Vagina (tissue), 2 donors: ENCODE results near the gene GLS2. TPM values are rescaled to one million over a fixed set of nuclear protein-coding genes. Genes with fewer than 3 reads are reported as not detected.

Experiments
- DNase-seq, 2 donors: peaks; one replicate each; pipeline ENCODE4 v3.0.0-alpha.2; 2017; ENCODE audit errors: extremely low spot score in 2 of 2
- H3K27ac ChIP-seq: fragments of 200-600 bp; sonication (generic); one replicate; pipeline ENCODE4 v1.5.1; 2019
- H3K27me3 ChIP-seq: fragments of 200-600 bp; sonication (generic); one replicate; pipeline ENCODE4 v1.5.1; 2019
- H3K36me3 ChIP-seq, 2 donors: fragments of 200-600 bp; sonication (generic); one replicate each; pipeline ENCODE4 v1.5.1; 2017 to 2019
- H3K4me1 ChIP-seq: fragments of 200-600 bp; sonication (generic); one replicate; pipeline ENCODE4 v1.5.1; 2019
- H3K4me3 ChIP-seq, 2 donors: fragments of 200-600 bp; sonication (generic); 1 replicate in 1 of 2; 2 replicates in 1 of 2; pipeline ENCODE4 v1.5.1; 2016 to 2019
- H3K9me3 ChIP-seq: fragments of 200-600 bp; sonication (generic); one replicate; pipeline ENCODE4 v1.5.1; 2019
- POLR2A ChIP-seq, 2 donors: fragments of 450-650 bp; IDR thresholded peaks; one replicate each; pipeline ENCODE4 v1.6.1; 2017; ENCODE audit warnings: antibody characterized with exemption in 2 of 2, mild to moderate bottlenecking in 2 of 2, moderate library complexity in 2 of 2
- POLR2AphosphoS5 ChIP-seq, 2 donors: sonication (generic); formaldehyde crosslinking; IDR thresholded peaks; one replicate each; pipeline ENCODE4 v1.9.0; 2017; ENCODE audit warnings: antibody characterized with exemption in 2 of 2, mild to moderate bottlenecking in 2 of 2, low read depth in 1 of 2; ENCODE audit not compliant: insufficient read depth in 1 of 2
- intact Hi-C: fragments of 100-400 bp; cut with DNase I; formaldehyde crosslinking; loops from one replicate; pipeline ENCODE4 v1.15.1; 2023
- total RNA-seq: library from RNA; depleted of rRNA; stranded (reverse); fragments of >200 nt; gene quantifications from one replicate; pipeline ENCODE4 v1.2.3, GENCODE V29; 2016
- TF ChIP-seq, protein P1 (sequence below), 3 experiments: fragments of 450-650 bp in 2 of 3; fragments of 200-600 bp in 1 of 3; sonication (generic) in 1 of 3; IDR thresholded peaks; one replicate each; pipeline ENCODE4 v1.5.1; 2017 to 2019; ENCODE audit warnings: antibody characterized with exemption in 3 of 3, mild to moderate bottlenecking in 2 of 3, moderate library complexity in 2 of 3

The GLS2 gene
- total RNA-seq, 1 donor from 2014 or later: 5.2 TPM

DNA sequence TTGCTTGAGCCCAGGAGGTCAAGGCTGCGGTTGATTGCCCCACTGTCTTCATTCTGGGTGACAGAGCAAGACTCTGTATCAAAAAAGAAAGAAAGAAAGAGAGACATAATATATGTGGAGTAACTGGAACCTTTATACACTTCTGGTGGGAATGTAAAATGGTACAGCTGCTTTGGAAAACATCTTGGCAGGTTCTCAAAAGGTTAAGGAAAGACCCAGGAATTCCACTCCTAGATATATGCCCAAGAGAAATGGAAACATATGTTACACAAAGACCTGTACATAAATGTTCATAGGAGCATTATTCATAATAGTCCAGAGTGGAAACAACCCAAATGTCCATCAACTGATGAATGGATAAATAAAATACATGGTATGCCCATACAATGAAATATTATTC, 40.9 kb upstream of the GLS2 start:
- Histone ChIP-seq H3K4me3 (no peak overlapping the region), H3K36me3 (no peaks in the 10 kb centered on the region), H3K9me3 (no peaks in the 10 kb centered on the region), H3K4me1 (peaks cover 67% of the 10 kb centered on the region), H3K27me3 (no peaks in the 10 kb centered on the region), H3K27ac (no peak overlapping the region)
- intact Hi-C loops: no loop called here
- no peak for DNase-seq
- TF ChIP-seq, protein P1, sequence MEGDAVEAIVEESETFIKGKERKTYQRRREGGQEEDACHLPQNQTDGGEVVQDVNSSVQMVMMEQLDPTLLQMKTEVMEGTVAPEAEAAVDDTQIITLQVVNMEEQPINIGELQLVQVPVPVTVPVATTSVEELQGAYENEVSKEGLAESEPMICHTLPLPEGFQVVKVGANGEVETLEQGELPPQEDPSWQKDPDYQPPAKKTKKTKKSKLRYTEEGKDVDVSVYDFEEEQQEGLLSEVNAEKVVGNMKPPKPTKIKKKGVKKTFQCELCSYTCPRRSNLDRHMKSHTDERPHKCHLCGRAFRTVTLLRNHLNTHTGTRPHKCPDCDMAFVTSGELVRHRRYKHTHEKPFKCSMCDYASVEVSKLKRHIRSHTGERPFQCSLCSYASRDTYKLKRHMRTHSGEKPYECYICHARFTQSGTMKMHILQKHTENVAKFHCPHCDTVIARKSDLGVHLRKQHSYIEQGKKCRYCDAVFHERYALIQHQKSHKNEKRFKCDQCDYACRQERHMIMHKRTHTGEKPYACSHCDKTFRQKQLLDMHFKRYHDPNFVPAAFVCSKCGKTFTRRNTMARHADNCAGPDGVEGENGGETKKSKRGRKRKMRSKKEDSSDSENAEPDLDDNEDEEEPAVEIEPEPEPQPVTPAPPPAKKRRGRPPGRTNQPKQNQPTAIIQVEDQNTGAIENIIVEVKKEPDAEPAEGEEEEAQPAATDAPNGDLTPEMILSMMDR (IDR thresholded peaks at IDR 0.05): no peak
- TF ChIP-seq POLR2AphosphoS5 (IDR thresholded peaks at IDR 0.05; ENCODE audit: insufficient read depth in 1 of 2, low read depth in 1 of 2) (no peak), POLR2A (IDR thresholded peaks at IDR 0.05) (no peak)

DNA sequence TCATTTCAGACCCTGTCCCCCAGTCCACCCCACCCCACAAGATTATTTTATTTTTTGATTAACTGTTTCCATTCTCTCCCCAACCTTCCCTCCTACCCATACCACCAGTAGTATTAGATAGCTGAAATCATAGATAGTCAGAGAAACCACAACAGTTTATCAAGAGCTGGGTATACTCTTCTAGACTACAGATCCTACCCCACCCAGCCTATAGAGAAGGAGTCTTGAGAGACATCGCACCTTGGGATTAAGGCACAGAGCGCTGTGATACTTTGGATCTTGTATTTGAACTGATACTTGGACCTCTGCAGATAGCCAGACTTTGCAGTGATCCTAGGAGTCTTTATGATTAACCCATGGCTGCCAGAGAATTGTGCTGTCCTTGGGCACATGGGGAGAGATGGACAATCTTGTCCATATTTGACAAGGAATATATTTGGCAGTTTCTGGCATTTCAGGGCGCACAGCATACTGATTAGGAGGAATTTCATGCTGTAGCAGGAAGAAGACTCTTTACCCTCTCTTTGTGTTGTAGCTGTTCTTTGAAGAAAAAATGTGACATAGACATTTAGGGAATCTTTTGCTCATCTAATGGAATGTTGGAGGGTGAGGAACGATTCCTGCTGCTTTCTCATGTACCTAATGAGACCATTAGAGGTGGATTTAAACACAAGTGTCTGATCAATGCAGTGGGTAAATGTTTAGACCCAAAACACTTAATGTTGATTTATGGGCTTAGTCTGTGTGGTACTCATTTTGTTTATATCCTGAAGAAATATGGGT, 34.6 kb upstream of the GLS2 start:
- TF ChIP-seq, protein P1 (IDR thresholded peaks at IDR 0.05): no peak
- no peak for TF ChIP-seq POLR2AphosphoS5 (IDR thresholded peaks at IDR 0.05; ENCODE audit: insufficient read depth in 1 of 2, low read depth in 1 of 2)
- TF ChIP-seq POLR2A (IDR thresholded peaks at IDR 0.05): no peak
- Histone ChIP-seq H3K4me3 (peak overlapping the region; percentile 34 to 54), H3K36me3 (no peaks in the 10 kb centered on the region), H3K27me3 (no peaks in the 10 kb centered on the region), H3K4me1 (peaks cover 66% of the 10 kb centered on the region), H3K9me3 (no peaks in the 10 kb centered on the region), H3K27ac (peak overlapping the region; percentile 91)
- intact Hi-C loops: no loop called here
- no peak for DNase-seq

DNA sequence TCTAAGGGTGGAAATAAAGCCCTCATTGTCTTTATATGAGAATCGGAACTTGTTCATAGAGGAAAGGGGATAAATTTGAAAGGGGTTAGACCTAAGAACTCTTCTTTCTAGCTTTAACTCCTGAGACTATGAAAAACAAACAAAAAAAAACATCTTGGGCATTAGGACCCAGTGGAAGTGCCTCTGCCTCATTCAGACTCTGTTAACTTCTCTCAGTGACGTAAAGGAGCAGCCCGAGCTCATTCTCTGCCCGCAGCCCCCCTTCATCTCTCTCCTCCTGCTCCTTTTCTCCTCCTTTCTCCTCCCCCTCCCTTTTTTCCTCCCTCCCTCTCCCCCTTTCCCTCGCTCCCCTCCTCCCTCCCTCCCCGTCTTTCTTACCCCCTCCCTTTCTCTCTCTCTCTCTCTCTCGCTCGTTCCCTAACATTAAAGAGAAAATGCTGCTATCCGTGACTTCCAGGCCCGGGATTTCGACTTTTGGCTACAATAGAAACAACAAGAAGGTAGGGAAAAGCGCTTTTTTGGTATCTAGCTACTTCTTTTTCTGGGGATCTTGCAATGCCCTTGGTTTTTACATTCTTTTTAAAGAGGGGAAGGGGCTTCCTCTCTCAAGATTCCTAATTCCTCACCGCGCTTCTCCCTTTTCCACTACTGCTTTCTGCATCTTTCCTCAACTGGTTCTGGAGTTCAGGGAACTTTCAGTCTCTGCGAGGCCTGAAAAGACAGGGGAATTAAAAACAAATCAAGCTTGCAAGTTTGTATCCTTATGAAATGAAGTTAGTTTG, 33.8 kb upstream of the GLS2 start, which contains the start of gene RBMS2:
Gene RBMS2 (plus strand): TSS at position 231 of the 782 bp plus-strand sequence. CDS start 204 bp downstream, at position 435.
- Histone ChIP-seq H3K27me3 (no peaks in the 10 kb centered on the region), H3K27ac (peak within 1 kb of the TSS; percentile 91), H3K4me1 (peaks cover 57% of the 10 kb centered on the region), H3K4me3 (peak within 1 kb of the TSS; percentile 34 to 54), H3K36me3 (no peaks in the 10 kb centered on the region), H3K9me3 (no peaks in the 10 kb centered on the region)
- intact Hi-C loops: no loop called here
- no peak for DNase-seq
- TF ChIP-seq POLR2AphosphoS5 (IDR thresholded peaks at IDR 0.05; ENCODE audit: insufficient read depth in 1 of 2, low read depth in 1 of 2) (peak in 1 of 2 donors; percentile 88), POLR2A (IDR thresholded peaks at IDR 0.05) (peak in 1 of 2 donors; percentile 9)
- TF ChIP-seq, protein P1 (IDR thresholded peaks at IDR 0.05): no peak

DNA sequence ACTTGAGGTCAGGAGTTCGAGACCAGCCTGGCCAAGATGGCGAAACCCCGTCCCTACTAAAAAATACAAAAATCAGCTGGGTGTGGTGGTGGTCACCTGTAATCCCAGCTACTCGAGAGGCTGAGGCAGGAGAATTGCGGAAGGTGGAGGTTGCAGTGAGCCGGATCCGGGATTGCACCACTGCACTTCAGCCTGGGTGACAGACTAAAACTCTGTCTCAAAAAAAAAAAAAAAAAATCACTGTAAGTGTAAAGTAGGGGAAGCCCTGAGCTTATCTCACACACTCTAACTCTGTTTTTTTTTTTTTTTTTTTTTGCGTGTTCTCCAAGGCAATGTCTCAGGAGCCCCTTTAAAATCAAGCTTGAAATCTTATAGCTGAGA, 33.2 kb upstream of the GLS2 start:
- Histone ChIP-seq H3K27me3 (no peaks in the 10 kb centered on the region), H3K36me3 (no peaks in the 10 kb centered on the region), H3K27ac (peak overlapping the region; percentile 91), H3K9me3 (no peaks in the 10 kb centered on the region), H3K4me1 (peaks cover 52% of the 10 kb centered on the region), H3K4me3 (peak overlapping the region; percentile 34 to 54)
- intact Hi-C loops: no loop called here
- DNase-seq: no peak
- TF ChIP-seq, protein P1 (IDR thresholded peaks at IDR 0.05): no peak
- no peak for TF ChIP-seq POLR2AphosphoS5 (IDR thresholded peaks at IDR 0.05; ENCODE audit: insufficient read depth in 1 of 2, low read depth in 1 of 2)
- TF ChIP-seq POLR2A (IDR thresholded peaks at IDR 0.05): no peak
